DOHH2 (cell line): Measurements from ENCODE around the gene AKT2.

Experiments used
- EZH2phosphoT487 ChIP-seq: fragments of 200-600 bp; sonication (generic); IDR thresholded peaks from 2 replicates; pipeline ENCODE4 v1.6.1; 2017; ENCODE audit warnings: borderline replicate concordance, mild to moderate bottlenecking, antibody characterized with exemption, low read length, moderate library complexity, mixed read lengths
- TF ChIP-seq, protein P1 (sequence below): fragments of 200-600 bp; sonication (generic); IDR thresholded peaks from one replicate; pipeline ENCODE4 v1.5.1; 2014; ENCODE audit warnings: antibody characterized with exemption, mild to moderate bottlenecking, low read depth, low read length; ENCODE audit not compliant: poor library complexity, severe bottlenecking

DNA sequence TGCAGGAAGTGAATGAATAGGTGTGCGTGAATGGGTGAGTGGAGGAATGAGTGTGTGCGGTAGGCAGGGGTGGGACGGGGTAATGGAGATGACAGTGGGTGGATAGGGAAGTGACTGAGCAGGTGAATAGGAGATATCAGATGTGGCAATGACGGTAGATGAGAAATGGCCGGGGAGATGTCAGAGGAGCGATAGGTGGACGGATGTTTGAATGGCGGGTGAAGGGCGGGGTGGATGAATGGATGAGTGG is 68.4 kb downstream of the AKT2 start:
- TF ChIP-seq, protein P1, sequence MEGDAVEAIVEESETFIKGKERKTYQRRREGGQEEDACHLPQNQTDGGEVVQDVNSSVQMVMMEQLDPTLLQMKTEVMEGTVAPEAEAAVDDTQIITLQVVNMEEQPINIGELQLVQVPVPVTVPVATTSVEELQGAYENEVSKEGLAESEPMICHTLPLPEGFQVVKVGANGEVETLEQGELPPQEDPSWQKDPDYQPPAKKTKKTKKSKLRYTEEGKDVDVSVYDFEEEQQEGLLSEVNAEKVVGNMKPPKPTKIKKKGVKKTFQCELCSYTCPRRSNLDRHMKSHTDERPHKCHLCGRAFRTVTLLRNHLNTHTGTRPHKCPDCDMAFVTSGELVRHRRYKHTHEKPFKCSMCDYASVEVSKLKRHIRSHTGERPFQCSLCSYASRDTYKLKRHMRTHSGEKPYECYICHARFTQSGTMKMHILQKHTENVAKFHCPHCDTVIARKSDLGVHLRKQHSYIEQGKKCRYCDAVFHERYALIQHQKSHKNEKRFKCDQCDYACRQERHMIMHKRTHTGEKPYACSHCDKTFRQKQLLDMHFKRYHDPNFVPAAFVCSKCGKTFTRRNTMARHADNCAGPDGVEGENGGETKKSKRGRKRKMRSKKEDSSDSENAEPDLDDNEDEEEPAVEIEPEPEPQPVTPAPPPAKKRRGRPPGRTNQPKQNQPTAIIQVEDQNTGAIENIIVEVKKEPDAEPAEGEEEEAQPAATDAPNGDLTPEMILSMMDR, result no peak
- no peak for TF ChIP-seq EZH2phosphoT487
